SK-N-SH treated with all-trans-retinoic acid at 6 μM for 48 hours (cell line): ENCODE data around the gene TMEM209.

Experiments used
- BACH2 ChIP-seq: fragments of 250-450 bp; sonication (Bioruptor Pico); IDR thresholded peaks from 2 replicates; pipeline ENCODE4 v1.9.0; 2021; ENCODE audit warnings: mild to moderate bottlenecking, borderline replicate concordance
- CSDC2 ChIP-seq: fragments of 250-450 bp; sonication (Bioruptor Pico); IDR thresholded peaks from 2 replicates; pipeline ENCODE4 v1.5.0; 2020; ENCODE audit warnings: mild to moderate bottlenecking, moderate library complexity
- GLIS3 ChIP-seq: fragments of 250-450 bp; sonication (Bioruptor Pico); IDR thresholded peaks from 2 replicates; pipeline ENCODE4 v1.5.0; 2020; ENCODE audit warnings: mild to moderate bottlenecking, moderate library complexity
- ZC3H10 ChIP-seq: fragments of 250-450 bp; sonication (Bioruptor Pico); IDR thresholded peaks from 2 replicates; pipeline ENCODE4 v1.5.1; 2021; ENCODE audit warnings: mild to moderate bottlenecking, moderate library complexity
- TF ChIP-seq, protein P1 (sequence below): fragments of 250-450 bp; sonication (Bioruptor Pico); IDR thresholded peaks from 2 replicates; pipeline ENCODE4 v1.8.0; 2020; ENCODE audit warnings: mild to moderate bottlenecking, moderate library complexity, borderline replicate concordance
- TF ChIP-seq, protein P2 (sequence below): fragments of 250-450 bp; sonication (Bioruptor Pico); IDR thresholded peaks from 2 replicates; pipeline ENCODE4 v1.8.0; 2021; ENCODE audit warnings: low read depth, mild to moderate bottlenecking, moderate library complexity, borderline replicate concordance
- TF ChIP-seq, protein P3 (sequence below): fragments of 250-450 bp; sonication (Bioruptor Pico); IDR thresholded peaks from 2 replicates; pipeline ENCODE4 v1.5.0; 2020; ENCODE audit warnings: mild to moderate bottlenecking, moderate library complexity

GRCh38 chr7:130156140-130156539, 49.1 kb downstream of the TMEM209 start:
- TF ChIP-seq, protein P1, sequence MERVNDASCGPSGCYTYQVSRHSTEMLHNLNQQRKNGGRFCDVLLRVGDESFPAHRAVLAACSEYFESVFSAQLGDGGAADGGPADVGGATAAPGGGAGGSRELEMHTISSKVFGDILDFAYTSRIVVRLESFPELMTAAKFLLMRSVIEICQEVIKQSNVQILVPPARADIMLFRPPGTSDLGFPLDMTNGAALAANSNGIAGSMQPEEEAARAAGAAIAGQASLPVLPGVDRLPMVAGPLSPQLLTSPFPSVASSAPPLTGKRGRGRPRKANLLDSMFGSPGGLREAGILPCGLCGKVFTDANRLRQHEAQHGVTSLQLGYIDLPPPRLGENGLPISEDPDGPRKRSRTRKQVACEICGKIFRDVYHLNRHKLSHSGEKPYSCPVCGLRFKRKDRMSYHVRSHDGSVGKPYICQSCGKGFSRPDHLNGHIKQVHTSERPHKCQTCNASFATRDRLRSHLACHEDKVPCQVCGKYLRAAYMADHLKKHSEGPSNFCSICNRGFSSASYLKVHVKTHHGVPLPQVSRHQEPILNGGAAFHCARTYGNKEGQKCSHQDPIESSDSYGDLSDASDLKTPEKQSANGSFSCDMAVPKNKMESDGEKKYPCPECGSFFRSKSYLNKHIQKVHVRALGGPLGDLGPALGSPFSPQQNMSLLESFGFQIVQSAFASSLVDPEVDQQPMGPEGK (CRISPR knock-in tag), result no peak
- TF ChIP-seq ZC3H10 (no peak), BACH2 (CRISPR knock-in tag) (no peak), CSDC2 (no peak), GLIS3 (CRISPR knock-in tag) (no peak)
- TF ChIP-seq, protein P2, sequence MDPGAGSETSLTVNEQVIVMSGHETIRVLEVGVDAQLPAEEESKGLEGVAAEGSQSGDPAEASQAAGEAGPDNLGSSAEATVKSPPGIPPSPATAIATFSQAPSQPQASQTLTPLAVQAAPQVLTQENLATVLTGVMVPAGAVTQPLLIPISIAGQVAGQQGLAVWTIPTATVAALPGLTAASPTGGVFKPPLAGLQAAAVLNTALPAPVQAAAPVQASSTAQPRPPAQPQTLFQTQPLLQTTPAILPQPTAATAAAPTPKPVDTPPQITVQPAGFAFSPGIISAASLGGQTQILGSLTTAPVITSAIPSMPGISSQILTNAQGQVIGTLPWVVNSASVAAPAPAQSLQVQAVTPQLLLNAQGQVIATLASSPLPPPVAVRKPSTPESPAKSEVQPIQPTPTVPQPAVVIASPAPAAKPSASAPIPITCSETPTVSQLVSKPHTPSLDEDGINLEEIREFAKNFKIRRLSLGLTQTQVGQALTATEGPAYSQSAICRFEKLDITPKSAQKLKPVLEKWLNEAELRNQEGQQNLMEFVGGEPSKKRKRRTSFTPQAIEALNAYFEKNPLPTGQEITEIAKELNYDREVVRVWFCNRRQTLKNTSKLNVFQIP (CRISPR knock-in tag), result no peak
- TF ChIP-seq, protein P3, sequence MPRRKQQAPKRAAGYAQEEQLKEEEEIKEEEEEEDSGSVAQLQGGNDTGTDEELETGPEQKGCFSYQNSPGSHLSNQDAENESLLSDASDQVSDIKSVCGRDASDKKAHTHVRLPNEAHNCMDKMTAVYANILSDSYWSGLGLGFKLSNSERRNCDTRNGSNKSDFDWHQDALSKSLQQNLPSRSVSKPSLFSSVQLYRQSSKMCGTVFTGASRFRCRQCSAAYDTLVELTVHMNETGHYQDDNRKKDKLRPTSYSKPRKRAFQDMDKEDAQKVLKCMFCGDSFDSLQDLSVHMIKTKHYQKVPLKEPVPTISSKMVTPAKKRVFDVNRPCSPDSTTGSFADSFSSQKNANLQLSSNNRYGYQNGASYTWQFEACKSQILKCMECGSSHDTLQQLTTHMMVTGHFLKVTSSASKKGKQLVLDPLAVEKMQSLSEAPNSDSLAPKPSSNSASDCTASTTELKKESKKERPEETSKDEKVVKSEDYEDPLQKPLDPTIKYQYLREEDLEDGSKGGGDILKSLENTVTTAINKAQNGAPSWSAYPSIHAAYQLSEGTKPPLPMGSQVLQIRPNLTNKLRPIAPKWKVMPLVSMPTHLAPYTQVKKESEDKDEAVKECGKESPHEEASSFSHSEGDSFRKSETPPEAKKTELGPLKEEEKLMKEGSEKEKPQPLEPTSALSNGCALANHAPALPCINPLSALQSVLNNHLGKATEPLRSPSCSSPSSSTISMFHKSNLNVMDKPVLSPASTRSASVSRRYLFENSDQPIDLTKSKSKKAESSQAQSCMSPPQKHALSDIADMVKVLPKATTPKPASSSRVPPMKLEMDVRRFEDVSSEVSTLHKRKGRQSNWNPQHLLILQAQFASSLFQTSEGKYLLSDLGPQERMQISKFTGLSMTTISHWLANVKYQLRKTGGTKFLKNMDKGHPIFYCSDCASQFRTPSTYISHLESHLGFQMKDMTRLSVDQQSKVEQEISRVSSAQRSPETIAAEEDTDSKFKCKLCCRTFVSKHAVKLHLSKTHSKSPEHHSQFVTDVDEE, result no peak
